Activated B cell treated with CpG ODN at 0.5 μM for 24 hours (primary cell): ENCODE results near the gene PXK. TPM values are rescaled to one million over a fixed set of nuclear protein-coding genes. Genes with fewer than 3 reads are reported as not detected.

Experiments
- ATAC-seq: fragments of 200-7000 bp; cut with Tn5 transposase; one replicate; pipeline ENCODE4 v1.10.0; 2021; ENCODE audit warnings: low read depth, mild to moderate bottlenecking, moderate library complexity
- CTCF ChIA-PET: fragments of 350-600 bp; sonication (Branson Sonifier 250); formaldehyde crosslinking; loops from one replicate; lab custom pipeline; 2021; ENCODE audit warnings: antibody characterized with exemption; lab: Charles Lee
- POLR2A ChIA-PET: fragments of 350-600 bp; sonication (Branson Sonifier 250); formaldehyde crosslinking; loops from one replicate; lab custom pipeline; 2021; ENCODE audit warnings: antibody characterized with exemption; lab: Charles Lee
- DNase-seq: peaks from one replicate; pipeline ENCODE4 v3.0.0; 2022
- H3K27ac Mint-ChIP-seq: one replicate; pipeline ENCODE4 v1.8.0; 2020; ENCODE audit warnings: mixed read lengths
- H3K27me3 Mint-ChIP-seq: one replicate; pipeline ENCODE4 v1.8.0; 2021; ENCODE audit warnings: mixed read lengths
- H3K36me3 Mint-ChIP-seq: one replicate; pipeline ENCODE4 v1.8.0; 2021; ENCODE audit warnings: low read depth, mixed read lengths
- H3K4me1 Mint-ChIP-seq: one replicate; pipeline ENCODE4 v1.8.0; 2021; ENCODE audit warnings: mixed read lengths
- H3K4me3 Mint-ChIP-seq: one replicate; pipeline ENCODE4 v1.8.0; 2020; ENCODE audit warnings: mild to moderate bottlenecking, mixed read lengths
- H3K9me3 Mint-ChIP-seq: one replicate; pipeline ENCODE4 v1.8.0; 2020; ENCODE audit warnings: mixed read lengths
- CTCF ChIP-seq: fragments of 200-600 bp; IDR thresholded peaks from one replicate; pipeline ENCODE4 v1.8.0; 2022; ENCODE audit warnings: antibody characterized with exemption, mild to moderate bottlenecking
- intact Hi-C: fragments of 100-400 bp; cut with micrococcal nuclease; formaldehyde crosslinking; loops from one replicate; pipeline ENCODE4 v1.15.1; 2024
- total RNA-seq: library from RNA; stranded (reverse); gene quantifications from 2 replicates; pipeline ENCODE4 v1.2.3, GENCODE V29; 2022

PXK gene
- total RNA-seq, 1 donor from 2014 or later, result 81.3 TPM

- Mint-ChIP-seq H3K27me3 (no peaks in the 10 kb centered on the region), H3K4me3 (no peak overlapping the region), H3K9me3 (no peaks in the 10 kb centered on the region), H3K27ac (peak overlapping the region; percentile 100), H3K4me1 (peaks cover 83% of the 10 kb centered on the region), H3K36me3 (peaks cover 11% of the 10 kb centered on the region)
- CTCF ChIA-PET, result interaction anchor here (0.8 kb wide), 1 partner anchor 17 kb away, joined by 3 read pairs; no protein-coding TSS in a partner anchor
- intact Hi-C loops, result loop anchor here (5.0 kb wide), 2 partner anchors 36 to 161 kb away; no protein-coding TSS in a partner anchor
- no peak for TF ChIP-seq CTCF
- no peak for ATAC-seq
- DNase-seq, result no peak
- POLR2A ChIA-PET, result interaction anchor here (11.3 kb wide), 1 partner anchor 20 kb away, joined by 565 read pairs; the partner anchor contains the start of gene PXK
Measured at GRCh38 chr3:58358092-58358491, 25.4 kb downstream of the PXK start.

- no peak for ATAC-seq
- peaks cover 83% of the 10 kb centered on the region for H3K4me1 Mint-ChIP-seq
- H3K9me3 Mint-ChIP-seq, result no peaks in the 10 kb centered on the region
- intact Hi-C loops, result loop anchor here (5.0 kb wide), 2 partner anchors 37 to 162 kb away; no protein-coding TSS in a partner anchor
- no peak overlapping the region for H3K4me3 Mint-ChIP-seq
- H3K36me3 Mint-ChIP-seq, result peaks cover 10% of the 10 kb centered on the region
- TF ChIP-seq CTCF, result no peak
- POLR2A ChIA-PET, result interaction anchor here (1.1 to 2.2 kb wide), 2 partner anchors 9 to 70 kb away, joined by 3 to 9 read pairs; no protein-coding TSS in a partner anchor
- no peak for DNase-seq
- H3K27me3 Mint-ChIP-seq, result no peaks in the 10 kb centered on the region
- peak overlapping the region; percentile 100 for H3K27ac Mint-ChIP-seq
- CTCF ChIA-PET, result interaction anchor here (0.9 to 1.0 kb wide), 2 partner anchors 8 to 25 kb away, joined by 3 to 7 read pairs; no protein-coding TSS in a partner anchor
Measured at GRCh38 chr3:58358808-58359207, 26.1 kb downstream of the PXK start.

GRCh38 chr3:58359621-58360020, 26.9 kb downstream of the PXK start:
- intact Hi-C loops, result loop anchor here (5.0 kb wide), 2 partner anchors 37 to 162 kb away; no protein-coding TSS in a partner anchor

GRCh38 chr3:58361866-58362265, 29.2 kb downstream of the PXK start:
- intact Hi-C loops, result no loop called here
- DNase-seq, result no peak
- Mint-ChIP-seq H3K4me3 (no peak overlapping the region), H3K36me3 (peaks cover 14% of the 10 kb centered on the region), H3K9me3 (no peaks in the 10 kb centered on the region), H3K4me1 (peaks cover 83% of the 10 kb centered on the region), H3K27ac (peak overlapping the region; percentile 35), H3K27me3 (no peaks in the 10 kb centered on the region)
- CTCF ChIA-PET, result no interaction called here
- POLR2A ChIA-PET, result no interaction called here
- TF ChIP-seq CTCF, result no peak
- no peak for ATAC-seq

More at GRCh38 chr3:58359621-58360020, 26.9 kb downstream of the PXK start:
- no peak for ATAC-seq
- no peak for TF ChIP-seq CTCF
- Mint-ChIP-seq H3K9me3 (no peaks in the 10 kb centered on the region), H3K4me3 (no peak overlapping the region), H3K27ac (no peak overlapping the region), H3K4me1 (peaks cover 83% of the 10 kb centered on the region), H3K36me3 (peaks cover 8% of the 10 kb centered on the region), H3K27me3 (no peaks in the 10 kb centered on the region)
- DNase-seq, result no peak
- ChIA-PET POLR2A (interaction anchor here (0.6 to 2.2 kb wide), 3 partner anchors 10 to 164 kb away, joined by 3 to 9 read pairs (median 3); no protein-coding TSS in a partner anchor), CTCF (interaction anchor here (0.9 to 1.2 kb wide), 3 partner anchors 9 to 56 kb away, joined by 3 to 7 read pairs (median 5); no protein-coding TSS in a partner anchor)

- Mint-ChIP-seq H3K27me3 (no peaks in the 10 kb centered on the region), H3K4me1 (peaks cover 59% of the 10 kb centered on the region), H3K36me3 (peaks cover 40% of the 10 kb centered on the region), H3K9me3 (no peaks in the 10 kb centered on the region), H3K27ac (peak overlapping the region; percentile 59), H3K4me3 (no peak overlapping the region)
- ATAC-seq (no peak), DNase-seq (no peak)
- intact Hi-C loops, result loop anchor here (5.0 kb wide), 1 partner anchor 34 kb away; the partner anchor contains the start of gene PXK
- POLR2A ChIA-PET, result interaction anchor here (1.7 kb wide), 1 partner anchor 17 kb away, joined by 8 read pairs; no protein-coding TSS in a partner anchor
- no peak for TF ChIP-seq CTCF
- CTCF ChIA-PET, result no interaction called here
Measured at GRCh38 chr3:58366699-58367098, 34.0 kb downstream of the PXK start.
